Activated T-cell treated with anti-CD3 and anti-CD28 coated beads, Interleukin-2, amount 50 U/mL, for 4 hours (primary cell): ENCODE results near the gene OR5H2. TPM values are rescaled to one million over a fixed set of nuclear protein-coding genes. Genes with fewer than 3 reads are reported as not detected.
"Not testable (repeated sequence)": the region's sequence is repeated elsewhere in the genome, so short reads cannot be mapped to it uniquely, and the experiment has no call there.

ENCODE experiments used
- ATAC-seq, 2 donors: fragments of 200-7000 bp; cut with Tn5 transposase; one replicate each; pipeline ENCODE4 v1.10.0; 2021
- DNase-seq: peaks from one replicate; pipeline ENCODE4 v3.0.0-alpha.2; 2020
- H3K27me3 Mint-ChIP-seq: one replicate; pipeline ENCODE4 v1.8.0; 2021; ENCODE audit warnings: low read depth, mixed read lengths
- H3K36me3 Mint-ChIP-seq: one replicate; pipeline ENCODE4 v1.8.0; 2022; ENCODE audit warnings: mixed read lengths; ENCODE audit not compliant: insufficient read depth
- H3K4me1 Mint-ChIP-seq: one replicate; pipeline ENCODE4 v1.8.0; 2021; ENCODE audit warnings: low read depth, mixed read lengths
- H3K4me3 Mint-ChIP-seq: one replicate; pipeline ENCODE4 v1.8.0; 2021; ENCODE audit warnings: mild to moderate bottlenecking, moderate library complexity, mixed read lengths
- H3K9me3 Mint-ChIP-seq: one replicate; pipeline ENCODE4 v1.8.0; 2021; ENCODE audit warnings: mixed read lengths
- total RNA-seq, 3 donors: library from RNA; stranded (reverse); gene quantifications; one replicate each; pipeline ENCODE4 v1.2.1, GENCODE V29; 2021

OR5H2 gene
- not detected for total RNA-seq

DNA sequence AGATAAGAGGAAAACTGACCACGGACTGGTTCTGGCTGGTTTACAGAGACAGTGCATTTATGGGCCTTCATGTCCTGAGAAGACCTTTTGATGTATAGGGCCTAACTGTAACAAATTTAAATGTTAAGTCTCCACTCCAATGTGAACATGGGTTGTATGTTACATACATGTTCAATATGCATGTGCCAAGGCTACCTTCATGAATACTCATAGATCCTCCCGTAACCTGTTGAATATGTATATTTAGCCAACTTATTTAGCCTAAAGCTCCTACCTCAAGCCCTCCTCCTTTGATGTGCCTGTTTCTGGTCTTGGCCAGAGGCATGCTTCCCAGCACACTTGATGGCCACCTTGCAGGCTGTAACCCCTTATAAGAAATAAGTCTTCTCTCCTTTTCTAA, at the start of gene OR5H2:
Gene OR5H2 (plus strand): TSS at position 301 of the 400 bp plus-strand sequence. CDS start 398 bp downstream, outside the sequence.
- Mint-ChIP-seq H3K9me3 (no peaks in the 10 kb centered on the region), H3K27me3 (no peaks in the 10 kb centered on the region), H3K36me3 (no peaks in the 10 kb centered on the region), H3K4me3 (no peak within 1 kb of the TSS), H3K4me1 (peaks cover 2% of the 10 kb centered on the region)
- ATAC-seq (no peak), DNase-seq (no peak)

DNA sequence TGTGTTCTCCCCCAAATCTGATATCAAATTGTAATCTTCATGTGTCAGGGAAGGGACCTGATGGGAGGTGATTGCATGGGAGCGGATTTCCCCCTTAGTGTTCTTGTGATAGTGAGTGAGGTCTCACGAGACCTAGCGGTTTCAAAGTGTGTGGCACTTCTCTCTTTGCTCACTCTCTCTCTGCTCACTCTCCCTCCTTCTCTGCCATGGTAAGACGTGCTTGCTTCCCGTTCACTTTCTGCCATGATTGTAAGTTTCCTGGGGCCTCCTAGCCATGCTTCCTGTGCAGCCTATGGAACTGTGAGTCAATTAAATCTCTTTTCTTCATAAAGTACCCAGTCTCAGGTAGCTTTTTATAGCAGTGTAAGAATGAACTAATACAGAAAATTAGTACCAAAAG, 48.8 kb upstream of the OR5H2 start:
- Mint-ChIP-seq H3K4me1 (no peaks in the 10 kb centered on the region), H3K9me3 (no peaks in the 10 kb centered on the region), H3K36me3 (no peaks in the 10 kb centered on the region), H3K27me3 (peaks cover 3% of the 10 kb centered on the region), H3K4me3 (no peak overlapping the region)
- no peak for ATAC-seq
- no peak for DNase-seq

DNA sequence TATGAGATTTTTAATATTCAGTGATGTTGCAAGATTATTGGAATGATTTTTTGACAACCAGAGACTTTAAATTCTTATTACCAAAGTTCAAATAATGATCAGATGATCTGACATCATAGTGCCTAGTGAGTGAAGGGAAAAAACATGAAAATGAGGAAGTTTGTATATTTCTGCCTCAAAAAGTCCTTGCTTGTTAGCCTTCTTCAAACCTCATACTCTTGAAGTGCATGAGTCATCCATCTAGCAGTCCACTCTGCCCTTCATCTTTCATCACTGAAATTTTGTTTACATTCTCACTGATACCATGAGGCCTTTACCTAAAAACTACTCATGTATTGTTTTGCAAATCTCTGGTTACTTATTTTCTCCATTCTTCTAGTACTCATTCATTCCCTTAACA, 42.2 kb upstream of the OR5H2 start:
- no peak for ATAC-seq
- Mint-ChIP-seq H3K4me1 (no peaks in the 10 kb centered on the region), H3K9me3 (no peaks in the 10 kb centered on the region)

DNA sequence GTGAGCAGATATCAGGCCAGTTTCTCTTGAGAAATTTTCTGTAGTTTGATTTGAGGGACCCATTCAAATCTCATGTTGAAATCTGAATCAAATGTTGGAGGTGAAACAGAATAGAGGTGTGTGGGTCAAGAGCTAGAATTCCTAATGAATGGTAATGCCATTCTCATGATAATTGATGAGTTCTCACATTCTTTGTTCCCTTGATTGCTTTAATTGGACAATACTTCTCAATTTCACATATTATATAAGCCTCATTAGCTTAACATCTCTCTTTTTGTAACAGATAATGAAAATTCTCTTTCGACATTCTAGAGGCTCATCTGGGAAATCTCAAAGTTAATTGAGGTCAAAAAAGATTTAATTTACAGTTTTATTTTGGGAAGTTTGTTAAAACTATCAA, 40.1 kb upstream of the OR5H2 start:
- ATAC-seq (no peak), DNase-seq (no peak)
- Mint-ChIP-seq H3K27me3 (peaks cover 5% of the 10 kb centered on the region), H3K4me1 (no peaks in the 10 kb centered on the region), H3K4me3 (no peak overlapping the region), H3K9me3 (no peaks in the 10 kb centered on the region), H3K36me3 (no peaks in the 10 kb centered on the region)

More for the DNA sequence above, 42.2 kb upstream of the OR5H2 start:
- DNase-seq, result no peak
- Mint-ChIP-seq H3K4me3 (no peak overlapping the region), H3K27me3 (peaks cover 5% of the 10 kb centered on the region), H3K36me3 (no peaks in the 10 kb centered on the region)

DNA sequence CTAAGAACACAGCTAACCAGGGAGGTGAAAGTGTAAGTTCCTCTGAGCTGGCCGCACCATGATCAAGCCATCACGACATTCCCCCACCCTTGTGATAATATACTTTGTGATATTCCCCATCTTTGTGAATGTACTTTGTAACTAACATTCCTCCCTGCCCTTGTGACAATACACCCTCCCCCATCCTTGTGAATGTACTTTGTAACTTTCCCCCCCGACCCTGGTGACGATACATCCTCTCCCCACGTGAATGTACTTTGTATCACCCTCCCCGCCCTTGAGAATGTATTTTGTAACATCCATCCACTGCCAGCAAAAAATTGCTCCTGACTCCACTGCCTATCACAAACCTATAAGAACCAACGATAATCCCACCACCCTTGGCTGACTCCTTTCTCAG, 38.5 kb upstream of the OR5H2 start:
- ATAC-seq (no peak), DNase-seq (no peak)
- Mint-ChIP-seq H3K9me3 (no peaks in the 10 kb centered on the region), H3K36me3 (no peaks in the 10 kb centered on the region), H3K27me3 (peaks cover 5% of the 10 kb centered on the region), H3K4me1 (no peaks in the 10 kb centered on the region), H3K4me3 (no peak overlapping the region)

DNA sequence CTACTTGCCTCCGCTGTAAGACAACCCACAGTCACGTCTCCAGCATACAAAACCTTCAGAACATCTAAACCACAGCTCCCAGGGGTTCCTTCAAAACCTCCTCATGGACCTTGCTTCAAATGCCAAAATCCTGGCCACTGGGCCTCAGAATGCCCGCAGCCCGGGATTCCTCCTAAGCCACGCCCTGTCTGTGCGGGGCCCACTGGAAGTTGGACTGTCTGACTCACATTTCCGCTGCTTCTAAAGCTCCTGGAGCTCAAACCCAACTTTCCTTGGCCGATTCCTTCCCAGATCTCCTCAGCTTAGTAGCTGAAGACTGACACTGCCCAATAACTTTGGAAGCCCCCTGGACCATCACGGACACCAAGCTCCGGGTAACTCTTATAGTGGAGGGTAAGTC, 36.2 kb upstream of the OR5H2 start:
- no peaks in the 10 kb centered on the region for H3K4me1 Mint-ChIP-seq
- no peak overlapping the region for H3K4me3 Mint-ChIP-seq
- no peaks in the 10 kb centered on the region for H3K9me3 Mint-ChIP-seq
- H3K27me3 Mint-ChIP-seq, result no peaks in the 10 kb centered on the region
- no peak for ATAC-seq
- DNase-seq, result no peak
- H3K36me3 Mint-ChIP-seq, result no peaks in the 10 kb centered on the region

DNA sequence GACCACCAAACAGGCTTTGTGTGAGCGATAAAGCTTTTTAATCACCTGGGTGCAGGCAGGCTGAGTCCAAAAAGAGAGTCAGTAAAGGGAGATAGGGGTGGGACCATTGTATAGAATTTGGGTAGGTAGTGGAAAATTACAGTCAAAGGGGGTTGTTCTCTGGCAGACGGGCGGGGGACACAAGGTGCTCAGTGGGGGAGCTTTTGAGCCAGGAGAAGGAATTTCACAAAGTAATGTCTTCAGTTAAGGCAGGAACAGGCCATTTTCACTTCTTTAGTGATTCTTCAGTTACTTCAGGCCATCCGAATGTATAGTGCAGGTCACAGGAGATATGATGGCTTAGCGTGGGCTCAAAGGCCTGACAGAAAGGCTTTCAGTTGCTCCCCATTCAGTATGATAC, 26.3 kb upstream of the OR5H2 start:
- H3K36me3 Mint-ChIP-seq, result not testable (repeated sequence)

DNA sequence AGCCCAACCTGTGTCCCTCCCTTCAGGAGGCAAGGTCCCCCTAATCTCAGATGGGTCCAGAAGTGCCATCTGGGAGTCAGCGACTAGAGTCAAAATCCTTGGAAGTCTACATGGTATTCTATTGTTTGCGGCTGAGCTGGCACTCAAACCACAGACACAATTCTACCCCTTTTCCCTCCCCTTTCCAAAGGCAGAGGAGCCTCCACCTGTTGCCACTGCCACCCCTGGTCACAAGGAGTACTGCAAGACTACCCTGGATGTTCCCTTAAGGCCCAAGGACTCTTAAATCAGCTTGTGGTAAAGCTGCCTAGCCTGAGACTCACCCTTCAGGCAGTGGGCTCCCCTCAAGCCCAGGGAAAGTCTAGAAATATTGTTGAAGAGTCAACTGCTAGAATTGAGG, 22.6 kb upstream of the OR5H2 start:
- ATAC-seq, result no peak
- H3K4me1 Mint-ChIP-seq, result no peaks in the 10 kb centered on the region
- H3K4me3 Mint-ChIP-seq, result no peak overlapping the region
- peaks cover 5% of the 10 kb centered on the region for H3K9me3 Mint-ChIP-seq
- no peak for DNase-seq
- no peaks in the 10 kb centered on the region for H3K27me3 Mint-ChIP-seq
- no peaks in the 10 kb centered on the region for H3K36me3 Mint-ChIP-seq

More for the DNA sequence above, 26.3 kb upstream of the OR5H2 start:
- not testable (repeated sequence) for H3K4me1 Mint-ChIP-seq, H3K4me3 Mint-ChIP-seq, DNase-seq, ATAC-seq, H3K9me3 Mint-ChIP-seq, H3K27me3 Mint-ChIP-seq

DNA sequence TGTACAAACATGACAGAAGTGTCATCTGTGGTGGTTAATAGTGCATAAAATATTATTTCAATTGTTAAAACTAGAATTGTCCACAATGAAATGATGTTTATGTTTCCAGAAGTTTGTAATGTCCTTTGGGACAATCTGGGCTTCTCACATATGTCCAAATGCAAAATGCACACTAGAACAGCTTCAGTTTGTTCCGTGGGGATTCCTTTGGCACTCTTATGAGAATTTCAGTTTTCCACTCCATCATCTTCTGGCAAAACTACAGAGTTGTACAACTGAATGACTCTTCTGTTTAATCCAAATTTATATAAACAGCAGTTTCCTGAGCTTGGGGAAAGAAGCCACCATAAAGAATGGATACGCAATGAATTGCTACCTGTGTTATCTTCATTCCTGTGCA, 20.3 kb upstream of the OR5H2 start:
- no peak for DNase-seq
- H3K36me3 Mint-ChIP-seq, result no peaks in the 10 kb centered on the region

DNA sequence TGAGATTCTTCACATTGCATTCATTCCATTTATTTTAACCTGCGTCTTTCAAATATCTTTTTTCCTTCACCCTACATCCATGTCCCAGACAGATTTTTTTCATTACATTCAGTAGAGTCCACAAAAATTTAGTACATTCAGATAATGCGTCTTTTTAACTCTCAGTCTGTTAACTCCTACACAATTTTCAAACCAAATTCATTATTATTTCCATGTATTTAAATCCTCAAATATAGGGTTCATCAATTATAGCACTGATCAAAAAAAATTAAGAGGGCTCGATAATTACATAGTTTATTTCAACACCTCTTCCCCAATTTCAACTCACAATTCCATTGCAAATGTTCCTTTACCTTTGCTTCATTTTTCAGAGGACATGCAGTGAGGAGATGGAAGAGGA, 18.4 kb upstream of the OR5H2 start, which contains the start of gene OR5H6:
Gene OR5H6 (plus strand): TSS at position 301 of the 400 bp plus-strand sequence. CDS start 89 bp downstream, at position 390.
- Mint-ChIP-seq H3K4me3 (no peak within 1 kb of the TSS), H3K4me1 (no peaks in the 10 kb centered on the region), H3K27me3 (no peaks in the 10 kb centered on the region), H3K36me3 (no peaks in the 10 kb centered on the region), H3K9me3 (peaks cover 8% of the 10 kb centered on the region)
- ATAC-seq (no peak), DNase-seq (no peak)

More for the DNA sequence above, 20.3 kb upstream of the OR5H2 start:
- Mint-ChIP-seq H3K4me3 (no peak overlapping the region), H3K4me1 (no peaks in the 10 kb centered on the region), H3K27me3 (no peaks in the 10 kb centered on the region), H3K9me3 (peaks cover 5% of the 10 kb centered on the region)
- no peak for ATAC-seq

DNA sequence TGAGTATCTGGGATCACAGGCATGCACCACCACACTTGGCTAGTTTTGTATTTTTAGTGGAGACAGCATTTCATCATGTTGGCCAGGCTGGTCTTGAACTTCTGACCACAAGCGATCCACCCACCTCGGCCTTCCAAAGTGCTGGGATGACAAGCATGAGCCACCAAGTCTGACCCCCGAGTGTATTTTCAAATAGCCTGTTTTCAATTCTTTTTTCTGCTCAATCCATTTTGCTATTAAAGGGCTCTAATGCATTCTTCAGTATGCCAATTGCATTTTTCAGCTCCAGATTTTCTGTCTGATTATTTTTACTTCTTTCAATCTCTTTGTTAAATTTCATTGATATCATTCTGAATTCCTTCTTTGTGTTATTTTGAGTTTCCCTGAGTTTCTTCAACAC, 12.5 kb upstream of the OR5H2 start:
- H3K36me3 Mint-ChIP-seq, result no peaks in the 10 kb centered on the region
- H3K27me3 Mint-ChIP-seq, result peaks cover 6% of the 10 kb centered on the region
- ATAC-seq, result no peak
- no peaks in the 10 kb centered on the region for H3K4me1 Mint-ChIP-seq
- peaks cover 29% of the 10 kb centered on the region for H3K9me3 Mint-ChIP-seq
- DNase-seq, result no peak
- H3K4me3 Mint-ChIP-seq, result no peak overlapping the region

DNA sequence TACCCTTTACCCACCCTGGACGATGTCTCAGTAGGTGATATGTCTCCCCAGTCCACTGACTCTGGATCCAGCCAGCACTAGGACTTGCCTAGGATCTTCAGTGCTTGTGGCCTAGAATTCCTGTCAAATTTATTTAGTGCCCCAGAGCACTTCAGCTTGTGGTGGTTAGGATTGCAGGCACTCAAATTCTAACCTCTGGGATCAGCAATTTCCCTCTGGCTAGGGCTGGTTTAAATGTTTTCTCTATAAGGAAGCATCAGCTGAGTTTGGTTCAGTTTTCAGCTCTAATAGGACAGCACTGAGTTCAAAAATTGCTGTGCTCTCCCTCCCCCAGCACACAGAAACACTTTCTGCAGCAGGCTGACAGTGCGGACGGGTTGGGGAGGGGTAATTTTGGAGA, 10.2 kb upstream of the OR5H2 start:
- Mint-ChIP-seq H3K4me3 (no peak overlapping the region), H3K9me3 (peaks cover 29% of the 10 kb centered on the region), H3K36me3 (no peaks in the 10 kb centered on the region), H3K4me1 (no peaks in the 10 kb centered on the region), H3K27me3 (peaks cover 6% of the 10 kb centered on the region)
- ATAC-seq (no peak), DNase-seq (no peak)

DNA sequence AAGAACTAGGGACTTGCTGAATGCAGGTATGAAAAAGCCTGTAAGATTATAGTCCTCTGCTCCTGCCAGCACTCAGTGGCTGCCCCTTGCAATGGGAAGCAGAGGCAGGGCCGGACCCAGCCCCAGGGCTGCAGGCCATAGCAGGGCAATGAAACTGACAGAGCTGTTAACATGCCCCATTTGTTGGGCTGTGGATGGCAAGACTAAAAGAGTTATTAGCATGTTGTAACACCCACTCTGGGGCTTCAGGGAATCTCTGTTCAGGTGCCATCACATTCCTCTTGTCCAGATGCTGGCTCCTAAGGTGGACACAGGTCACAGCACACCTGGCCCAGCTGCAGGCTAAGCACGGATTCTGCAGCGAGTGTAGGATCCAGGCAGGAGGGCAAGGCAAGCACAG, 7.4 kb upstream of the OR5H2 start:
- ATAC-seq, result no peak
- H3K36me3 Mint-ChIP-seq, result no peaks in the 10 kb centered on the region

DNA sequence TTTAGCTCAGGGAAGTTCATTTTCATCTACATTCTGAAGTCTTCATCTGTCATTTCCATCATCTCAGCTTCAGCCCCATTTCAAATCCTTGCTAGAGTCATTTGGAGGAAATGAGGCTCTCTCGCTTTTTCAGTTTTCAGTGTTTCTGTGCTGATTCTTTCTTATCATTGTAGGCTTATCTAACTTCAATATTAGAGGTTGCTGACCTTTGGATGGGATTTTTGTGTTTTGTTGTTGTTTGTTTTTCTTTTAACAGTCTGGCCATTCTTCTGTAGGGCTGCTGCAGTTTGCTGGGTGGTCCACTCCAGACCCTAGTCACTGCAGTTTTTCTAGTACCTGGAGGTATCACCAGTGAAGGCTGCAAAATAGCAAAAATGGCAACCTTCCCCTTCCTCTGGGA, 8.6 kb downstream of the OR5H2 start:
- Mint-ChIP-seq H3K4me3 (no peak overlapping the region), H3K36me3 (no peaks in the 10 kb centered on the region), H3K4me1 (no peaks in the 10 kb centered on the region), H3K9me3 (no peaks in the 10 kb centered on the region), H3K27me3 (peaks cover 9% of the 10 kb centered on the region)
- ATAC-seq (no peak), DNase-seq (no peak)

More for the DNA sequence above, 7.4 kb upstream of the OR5H2 start:
- Mint-ChIP-seq H3K9me3 (peaks cover 11% of the 10 kb centered on the region), H3K27me3 (peaks cover 6% of the 10 kb centered on the region), H3K4me3 (no peak overlapping the region), H3K4me1 (peaks cover 2% of the 10 kb centered on the region)
- DNase-seq, result no peak

DNA sequence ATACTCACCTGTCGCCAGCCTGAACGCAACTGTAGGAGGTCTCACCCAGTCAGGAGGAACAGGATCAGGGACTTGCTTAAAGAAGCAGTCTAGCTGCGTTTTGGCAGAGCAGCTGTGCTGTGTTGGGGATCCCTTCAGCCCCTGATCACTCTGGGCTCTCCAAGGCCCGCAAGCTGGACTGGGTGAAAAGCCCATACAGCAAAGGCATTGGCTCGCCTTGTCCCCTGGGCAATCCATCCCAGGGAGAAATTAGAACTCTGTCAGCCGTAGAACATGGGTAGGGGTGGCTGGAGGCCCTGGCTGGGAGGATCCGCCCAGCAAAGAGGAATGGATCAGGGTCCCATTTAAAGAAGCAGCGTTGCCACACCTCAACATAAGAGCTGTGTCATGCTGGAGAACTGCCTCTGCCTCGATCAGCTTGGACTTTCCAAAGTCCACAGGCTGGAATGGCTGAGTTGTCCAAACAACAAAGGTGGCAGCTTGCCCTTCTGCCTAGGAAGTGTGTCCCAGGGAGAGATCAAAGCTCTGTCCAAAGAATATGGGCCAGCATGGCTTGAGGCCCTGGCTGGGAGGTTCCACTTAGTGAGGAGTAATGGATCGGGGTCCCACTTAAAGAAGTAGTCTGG, 9.1 kb downstream of the OR5H2 start:
- Mint-ChIP-seq H3K9me3 (no peaks in the 10 kb centered on the region), H3K4me3 (no peak overlapping the region), H3K36me3 (no peaks in the 10 kb centered on the region), H3K4me1 (no peaks in the 10 kb centered on the region), H3K27me3 (peaks cover 9% of the 10 kb centered on the region)
- no peak for ATAC-seq
- DNase-seq, result no peak
